Activated CD8-positive, alpha-beta memory T cell treated with anti-CD3 and anti-CD28 coated beads for 36 hours (primary cell): ENCODE data around the gene LACTB. TPM values are rescaled to one million over a fixed set of nuclear protein-coding genes. Genes with fewer than 3 reads are reported as not detected.
"Not testable (repeated sequence)": the region's sequence is repeated elsewhere in the genome, so short reads cannot be mapped to it uniquely, and the experiment has no call there.

Experiments used
- CTCF ChIA-PET: fragments of 350-600 bp; sonication (Branson Sonifier 250); formaldehyde crosslinking; loops from one replicate; lab custom pipeline; 2021; ENCODE audit warnings: antibody characterized with exemption; lab: Charles Lee
- POLR2A ChIA-PET: fragments of 350-600 bp; sonication (Branson Sonifier 250); formaldehyde crosslinking; loops from one replicate; lab custom pipeline; 2021; ENCODE audit warnings: antibody characterized with exemption; lab: Charles Lee
- total RNA-seq, 2 experiments: library from RNA; stranded (reverse); gene quantifications; one replicate each; pipeline ENCODE4 v1.2.3, GENCODE V29; 2021

Gene LACTB
- total RNA-seq, 2 experiments from 2014 or later, result 28.4 to 29.1 TPM

DNA sequence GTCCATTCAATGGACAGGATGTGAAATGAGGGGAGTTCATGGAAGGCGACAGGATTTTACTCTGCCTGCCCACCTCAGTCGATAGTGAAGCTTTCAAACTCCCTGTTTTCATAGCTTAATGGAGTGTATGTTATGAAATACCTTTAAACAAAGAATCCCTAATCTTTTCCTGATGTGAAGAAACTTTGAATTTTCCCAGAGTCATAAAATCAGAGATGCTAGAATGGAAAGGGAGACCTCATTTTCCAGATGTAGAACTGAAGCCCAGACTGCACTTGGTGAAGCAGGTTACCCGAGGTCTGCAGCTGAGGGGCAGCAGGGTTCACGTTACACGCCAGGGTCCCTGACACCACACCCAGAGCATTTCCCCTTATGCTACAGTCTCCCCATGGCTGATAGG lies 34.7 kb upstream of the LACTB start:
- ChIA-PET CTCF (interaction anchor here (2.3 kb wide), 1 partner anchor 39 kb away, joined by 8 read pairs; no protein-coding TSS in a partner anchor), POLR2A (no interaction called here)

DNA sequence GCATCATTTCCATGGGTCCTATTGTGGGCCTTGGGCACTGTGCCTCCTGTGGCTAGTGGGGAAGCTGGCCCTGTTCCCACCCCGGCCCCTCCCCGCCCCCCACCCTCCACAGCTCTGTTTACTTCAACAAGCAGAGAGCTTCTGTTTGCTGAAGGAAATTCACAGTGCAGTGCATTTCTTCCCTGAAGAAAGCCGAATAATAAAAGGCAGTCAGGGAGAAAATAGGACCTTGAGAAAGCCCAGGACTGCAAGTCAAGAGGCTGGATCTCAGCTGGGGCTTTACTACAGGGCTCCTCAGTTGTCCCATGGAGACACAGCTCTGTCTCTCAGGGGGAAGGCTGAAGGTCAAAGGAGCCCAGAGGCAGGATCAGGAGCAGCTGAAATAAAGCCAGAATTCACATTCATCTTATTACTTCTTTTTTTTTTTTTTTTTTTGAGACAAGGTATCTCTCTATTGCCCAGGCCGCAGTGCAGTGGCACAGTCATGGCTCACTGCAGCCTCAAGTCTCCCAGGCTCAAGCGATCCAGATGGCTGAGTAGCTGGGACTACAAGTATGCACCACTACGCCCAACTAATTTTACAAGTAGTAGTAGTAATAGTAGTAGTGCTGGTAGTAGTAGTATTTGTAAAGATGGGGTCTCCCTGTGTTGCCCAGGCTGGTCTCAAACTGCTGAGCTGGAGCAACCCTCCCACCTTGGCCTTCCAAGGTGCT lies 33.0 kb upstream of the LACTB start:
- POLR2A ChIA-PET, result no interaction called here

DNA sequence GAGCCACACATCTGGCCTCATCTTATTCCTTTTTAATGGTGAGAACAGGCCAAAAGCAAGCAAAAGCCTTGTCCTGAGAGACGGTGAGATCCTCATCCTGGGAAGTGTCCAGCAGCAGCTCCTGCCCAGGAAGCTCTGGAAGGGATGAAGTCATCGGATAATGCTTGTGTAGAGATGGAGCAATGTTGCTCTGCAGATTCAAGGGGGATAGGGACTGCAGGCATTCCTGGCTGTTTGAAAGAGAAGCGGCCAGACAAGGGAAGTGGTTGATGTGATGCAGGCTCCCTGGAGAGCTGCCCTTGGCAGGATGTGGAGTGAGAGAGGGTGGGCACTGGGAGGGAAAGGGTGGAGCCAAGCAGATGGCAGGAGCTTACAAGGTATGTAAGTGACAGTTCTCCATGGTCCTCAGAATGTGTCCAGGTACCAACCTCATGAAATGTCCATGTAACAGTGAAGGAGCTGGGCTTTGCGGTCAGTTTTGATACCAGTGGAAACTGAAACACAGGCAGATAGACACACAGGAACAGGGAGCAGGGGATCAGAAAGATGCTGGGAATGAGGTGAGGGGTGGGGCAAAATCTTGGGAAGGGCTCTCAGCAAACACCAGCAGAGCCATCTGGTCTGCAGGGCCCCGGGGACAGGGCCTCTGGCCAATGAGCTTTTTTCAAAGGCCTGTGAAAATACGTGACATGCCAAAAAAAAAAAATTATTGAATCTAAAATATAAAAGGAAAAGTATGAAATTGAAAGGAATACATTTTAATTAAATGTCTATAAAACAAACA lies 32.2 kb upstream of the LACTB start:
- CTCF ChIA-PET, result interaction anchor here (0.7 to 1.9 kb wide), 2 partner anchors 42 to 107 kb away, joined by 3 to 6 read pairs; no protein-coding TSS in a partner anchor
- POLR2A ChIA-PET, result no interaction called here

More for the DNA sequence above, 33.0 kb upstream of the LACTB start:
- CTCF ChIA-PET, result interaction anchor here (0.6 to 1.9 kb wide), 3 partner anchors 34 to 106 kb away, joined by 3 to 6 read pairs (median 3); no protein-coding TSS in a partner anchor

DNA sequence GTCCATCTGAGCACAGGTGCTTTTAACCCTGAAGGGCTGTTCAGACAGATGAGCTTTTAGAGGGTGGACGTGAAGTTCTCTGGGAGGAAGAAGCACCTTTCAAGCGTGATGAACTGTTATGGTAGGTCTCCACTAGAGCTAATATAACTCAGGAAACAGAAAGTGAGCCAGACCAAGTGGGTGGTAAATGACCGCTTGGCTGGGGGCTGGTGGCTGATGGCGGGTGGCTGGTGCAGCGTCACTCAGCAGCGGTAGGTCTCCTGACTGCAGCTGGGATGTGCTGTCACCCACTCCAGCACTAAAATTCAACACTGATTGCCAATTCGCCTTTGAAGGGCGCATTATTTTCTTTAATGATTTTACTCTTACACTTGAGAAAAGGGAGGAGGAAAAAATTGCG lies 31.2 kb upstream of the LACTB start:
- CTCF ChIA-PET, result no interaction called here
- POLR2A ChIA-PET, result no interaction called here

DNA sequence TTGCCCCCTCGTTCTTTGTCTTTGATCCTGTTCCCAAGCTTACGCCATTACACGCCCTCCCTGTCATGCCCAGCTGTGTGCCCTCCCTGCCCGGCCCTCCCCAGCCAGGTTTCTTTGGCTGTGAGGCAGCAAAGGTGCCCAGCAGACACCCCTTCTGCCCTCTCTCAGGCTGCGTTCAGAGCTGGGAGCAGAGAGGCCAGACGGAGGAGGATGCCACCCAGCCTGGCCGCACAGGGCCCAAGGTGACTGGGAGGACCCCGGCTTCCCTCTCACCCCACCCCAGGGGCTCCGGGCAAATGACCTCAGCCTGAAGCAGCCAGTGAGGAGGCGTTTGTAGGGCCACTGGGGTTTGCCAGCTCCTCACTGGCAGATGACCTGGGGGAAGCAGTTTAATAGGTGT lies 30.8 kb upstream of the LACTB start:
- POLR2A ChIA-PET, result no interaction called here
- CTCF ChIA-PET, result interaction anchor here (0.5 kb wide), 1 partner anchor 9 kb away, joined by 3 read pairs; no protein-coding TSS in a partner anchor

DNA sequence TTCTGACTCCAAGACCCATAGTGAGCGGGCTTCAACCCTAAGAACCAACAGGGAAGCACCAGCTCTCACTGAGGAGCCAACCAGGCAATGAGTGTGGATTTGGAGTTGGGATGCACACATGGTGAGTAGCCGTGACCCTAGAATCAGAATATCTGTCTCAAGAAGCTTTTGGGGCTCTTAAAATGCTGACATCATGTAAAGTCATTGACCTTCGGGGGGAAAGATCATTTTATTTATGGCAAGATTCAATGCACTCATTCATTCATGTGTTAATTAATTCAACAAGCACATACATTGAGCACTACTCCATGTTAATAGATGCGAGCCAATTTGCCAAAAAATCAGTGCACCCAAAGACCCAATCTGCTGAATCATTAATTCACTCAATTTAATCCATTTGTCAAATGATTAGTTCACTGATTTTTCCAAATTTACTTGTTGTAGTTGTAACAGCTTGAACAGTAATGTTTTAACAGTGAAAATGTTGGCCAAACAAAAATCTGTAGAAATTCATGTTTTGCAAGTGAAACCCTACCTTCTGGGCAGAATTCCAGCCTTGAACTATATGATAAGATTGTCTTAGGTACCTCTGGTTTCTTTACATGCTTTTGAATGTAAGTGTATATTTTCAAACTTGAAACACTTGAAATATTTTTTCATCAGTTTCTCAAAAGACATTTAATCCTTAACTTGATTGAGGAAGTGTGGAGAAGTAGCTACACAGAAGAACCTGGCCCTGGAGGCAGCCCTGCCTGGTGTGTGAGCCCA lies 29.8 kb upstream of the LACTB start:
- ChIA-PET CTCF (no interaction called here), POLR2A (no interaction called here)

DNA sequence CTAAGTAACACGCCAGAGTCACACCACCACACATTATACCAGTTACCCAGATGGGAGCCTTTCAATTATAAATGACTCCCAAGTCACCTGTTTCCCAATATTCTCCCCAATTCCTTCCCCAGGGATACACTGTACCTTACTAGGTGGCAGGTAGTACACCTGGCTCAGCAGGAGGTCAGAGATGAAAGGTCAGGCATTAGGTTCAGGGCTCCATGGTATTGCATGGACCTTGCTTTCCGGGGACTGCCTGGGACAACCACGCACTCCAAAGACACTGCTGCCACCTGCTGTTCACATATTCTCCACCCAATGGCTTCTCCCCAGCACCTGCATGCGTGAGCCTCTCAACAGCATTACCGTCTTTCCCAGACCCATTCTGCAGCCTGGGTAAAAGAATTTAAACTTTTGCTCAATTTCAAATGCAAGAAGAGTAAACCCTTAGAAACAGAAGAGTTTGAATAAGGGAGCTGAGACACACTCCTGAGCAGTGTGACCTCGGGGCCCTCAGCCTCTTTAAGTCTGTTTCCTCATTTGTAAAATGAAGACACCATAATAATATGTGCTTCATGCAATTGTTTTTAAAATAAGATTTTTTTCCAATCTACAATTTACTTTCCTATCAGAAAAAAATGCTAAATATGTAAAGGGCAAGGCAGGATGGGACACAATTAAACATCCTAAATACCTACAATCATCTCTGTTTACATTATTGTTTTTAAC lies 28.0 kb upstream of the LACTB start:
- ChIA-PET CTCF (interaction anchor here (0.7 to 2.7 kb wide), 5 partner anchors 10 to 327 kb away, joined by 3 to 16 read pairs (median 4); no protein-coding TSS in a partner anchor), POLR2A (no interaction called here)

DNA sequence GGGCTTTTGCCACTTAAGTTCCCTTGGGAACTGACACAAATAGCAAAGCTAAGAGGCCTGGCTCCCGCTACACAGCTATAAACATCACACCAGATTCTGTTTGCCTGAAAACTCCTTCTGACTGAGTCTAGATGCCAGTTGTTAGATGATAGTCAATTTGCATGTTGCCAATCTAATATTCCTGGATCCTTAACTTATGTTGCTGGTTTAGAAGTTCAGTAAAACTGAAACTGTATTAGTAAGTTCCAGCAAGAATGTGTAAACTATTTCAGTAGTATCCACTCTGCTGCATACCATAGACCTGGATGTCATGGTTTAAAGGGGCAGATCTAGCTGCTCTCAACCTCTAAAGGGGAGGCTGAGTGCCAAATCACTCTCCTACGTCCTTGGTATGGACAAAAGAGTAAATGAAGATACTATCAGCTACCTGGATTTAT lies 27.1 kb upstream of the LACTB start:
- POLR2A ChIA-PET, result no interaction called here
- CTCF ChIA-PET, result interaction anchor here (0.7 to 2.7 kb wide), 4 partner anchors 11 to 328 kb away, joined by 3 to 16 read pairs (median 6); no protein-coding TSS in a partner anchor

DNA sequence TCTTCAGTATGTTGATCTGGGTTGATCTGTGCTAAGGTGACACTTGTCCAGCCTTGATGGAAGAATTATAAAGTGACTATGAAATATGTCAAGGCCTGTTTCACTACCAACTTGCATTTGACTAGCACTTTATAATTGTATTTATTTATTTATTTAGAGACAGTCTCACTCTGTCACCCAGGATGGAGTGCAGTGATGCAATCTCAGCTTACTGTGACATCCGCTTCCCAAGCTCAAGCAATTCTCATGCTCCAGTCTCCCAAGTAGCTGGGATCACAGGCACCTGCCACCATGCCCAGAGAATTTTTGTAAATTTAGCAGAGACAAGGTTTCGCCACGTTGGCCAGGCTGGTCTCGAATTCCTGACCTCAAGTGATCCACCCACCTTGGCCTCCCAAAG lies 25.5 kb upstream of the LACTB start:
- CTCF ChIA-PET, result no interaction called here
- POLR2A ChIA-PET, result no interaction called here

DNA sequence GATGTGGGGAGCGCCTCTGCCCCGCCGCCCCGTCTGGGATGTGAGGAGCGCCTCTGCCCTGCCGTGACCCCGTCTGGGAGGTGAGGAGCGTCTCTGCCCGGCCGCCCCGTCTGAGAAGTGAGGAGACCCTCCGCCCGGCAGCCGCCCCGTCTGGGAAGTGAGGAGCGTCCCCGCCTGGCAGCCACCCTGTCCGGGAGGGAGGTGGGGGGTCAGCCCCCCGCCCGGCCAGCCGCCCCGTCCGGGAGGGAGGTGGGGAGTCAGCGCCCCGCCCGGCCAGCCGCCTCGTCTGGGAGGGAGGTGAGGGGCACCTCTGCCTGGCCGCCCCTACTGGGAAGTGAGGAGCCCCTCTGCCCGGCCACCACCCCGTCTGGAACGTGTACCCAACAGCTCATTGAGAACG lies 22.8 kb upstream of the LACTB start:
- CTCF ChIA-PET, POLR2A ChIA-PET: not testable (repeated sequence)

DNA sequence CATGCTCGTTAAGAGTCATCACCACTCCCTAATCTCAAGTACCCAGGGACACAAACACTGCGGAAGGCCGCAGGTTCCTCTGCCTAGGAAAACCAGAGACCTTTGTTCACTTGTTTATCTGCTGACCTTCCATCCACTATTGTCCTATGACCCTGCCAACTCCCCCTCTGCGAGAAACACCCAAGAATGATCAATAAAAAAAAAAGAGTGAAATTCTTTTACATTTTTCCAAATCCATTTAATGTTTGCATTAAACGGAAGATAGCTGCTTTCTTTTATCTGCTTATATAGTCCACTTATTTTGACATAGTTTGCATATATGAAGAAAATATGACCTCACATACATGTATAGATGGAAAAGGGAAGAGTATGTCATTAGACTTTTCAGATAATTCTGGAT lies 22.1 kb upstream of the LACTB start:
- POLR2A ChIA-PET, result not testable (repeated sequence)
- CTCF ChIA-PET, result interaction anchor here (1.7 kb wide), 1 partner anchor 51 kb away, joined by 4 read pairs; no protein-coding TSS in a partner anchor

DNA sequence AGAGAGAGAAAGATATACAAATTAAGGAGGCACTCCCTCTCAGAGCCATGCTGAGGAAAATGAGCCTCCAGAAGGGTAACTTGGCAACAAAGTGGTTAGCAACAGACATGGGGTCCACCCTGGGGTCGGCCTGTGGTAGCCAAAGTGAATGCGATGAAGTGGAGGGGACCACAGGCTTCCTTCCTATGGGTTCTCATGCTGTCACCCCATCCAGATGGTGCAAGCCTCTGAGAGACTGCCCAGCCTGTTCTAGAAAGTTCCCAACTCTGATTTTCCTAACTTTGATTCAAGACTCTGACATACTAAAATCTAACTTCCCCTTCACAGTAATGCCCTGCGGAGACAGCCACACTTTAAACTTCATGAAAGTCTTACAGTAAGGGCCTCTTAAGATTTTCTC lies 18.2 kb upstream of the LACTB start:
- POLR2A ChIA-PET, result no interaction called here
- CTCF ChIA-PET, result no interaction called here

DNA sequence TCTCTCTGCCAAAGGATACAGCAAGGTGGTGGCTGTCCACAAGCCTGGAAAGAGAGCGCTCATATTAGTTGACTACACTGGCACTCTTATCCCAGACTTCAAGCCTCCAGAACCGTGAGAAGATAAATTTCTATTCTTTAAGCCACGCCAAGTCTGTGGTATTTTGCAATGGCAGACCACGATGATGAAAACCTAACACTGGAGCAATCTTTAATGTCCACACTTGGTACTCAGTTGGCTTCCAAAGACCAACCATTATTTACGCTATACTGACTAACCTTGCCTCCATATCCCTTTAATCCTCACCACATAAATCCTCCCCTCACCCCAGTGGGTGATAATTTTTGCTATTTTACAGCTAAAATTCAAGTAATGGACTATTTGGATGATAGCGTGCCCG lies 16.9 kb upstream of the LACTB start:
- POLR2A ChIA-PET, result no interaction called here
- CTCF ChIA-PET, result no interaction called here

DNA sequence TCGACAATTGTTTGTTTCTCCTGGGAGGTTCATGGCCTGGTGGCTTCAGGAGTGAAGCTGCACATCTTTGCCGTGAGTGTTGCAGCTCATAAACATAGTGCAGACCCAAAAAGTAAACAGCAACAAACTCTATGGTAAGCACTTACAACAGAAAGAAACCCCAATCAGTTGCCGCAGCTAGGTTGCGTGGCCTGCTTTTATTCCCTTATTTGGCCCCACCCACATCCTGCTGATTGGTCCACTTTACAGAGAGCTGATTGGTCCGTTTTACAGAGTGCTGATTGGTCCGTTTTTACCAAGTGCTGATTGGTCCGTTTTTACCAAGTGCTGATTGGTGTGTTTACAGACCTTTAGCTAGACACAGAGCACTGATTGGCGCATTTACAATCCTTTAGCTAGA lies 16.3 kb upstream of the LACTB start:
- CTCF ChIA-PET, POLR2A ChIA-PET: not testable (repeated sequence)

DNA sequence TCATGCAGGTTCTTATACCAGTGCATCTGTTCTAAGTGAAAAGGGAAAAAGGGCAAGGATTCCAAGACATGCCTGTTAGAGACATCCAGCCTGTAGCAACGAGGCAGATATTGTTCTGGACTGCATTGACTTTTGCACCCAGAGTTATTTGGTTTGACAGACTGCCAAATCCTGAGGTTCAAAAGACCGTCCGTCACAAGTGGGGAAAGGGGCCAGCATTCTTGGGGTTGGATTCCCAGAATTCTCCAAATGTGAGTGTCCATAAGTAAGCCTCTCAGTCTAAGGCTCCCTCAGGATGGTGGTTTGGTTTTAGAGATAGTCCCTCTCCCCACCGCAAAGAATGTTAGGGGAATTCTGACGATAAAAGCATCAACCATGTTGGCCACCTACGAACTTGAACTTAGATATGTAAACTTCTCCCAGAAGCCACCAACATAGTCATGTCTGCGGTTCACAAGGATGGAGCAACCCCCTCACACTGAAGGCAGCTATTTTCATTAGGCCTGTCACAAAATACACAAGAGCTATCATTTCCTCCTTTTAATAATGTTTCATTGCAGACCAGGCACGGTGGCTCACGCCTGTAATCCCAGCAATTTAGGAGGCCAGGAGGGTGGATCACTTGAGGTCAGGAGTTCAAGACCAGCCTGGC lies 13.6 kb upstream of the LACTB start:
- POLR2A ChIA-PET, result no interaction called here
- CTCF ChIA-PET, result no interaction called here

DNA sequence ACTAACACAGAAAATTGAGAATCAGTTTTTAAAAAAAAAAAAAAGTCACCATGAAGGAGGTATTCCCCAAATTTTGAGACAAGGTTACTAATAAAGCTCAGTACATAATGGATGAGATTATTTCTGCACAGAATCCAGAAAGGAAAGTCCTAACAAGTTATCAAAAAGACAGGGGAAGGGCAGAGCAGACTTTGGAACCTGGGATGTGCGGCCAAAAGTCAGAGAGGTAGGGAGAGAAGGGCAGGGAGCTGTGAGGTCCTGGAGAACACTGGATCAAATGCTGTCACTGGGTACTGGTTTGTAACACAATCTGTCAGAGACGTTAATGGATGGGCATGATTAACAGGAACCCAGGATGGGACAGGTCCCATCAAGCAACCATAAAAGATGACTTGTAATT lies 12.2 kb upstream of the LACTB start:
- ChIA-PET POLR2A (no interaction called here), CTCF (no interaction called here)

DNA sequence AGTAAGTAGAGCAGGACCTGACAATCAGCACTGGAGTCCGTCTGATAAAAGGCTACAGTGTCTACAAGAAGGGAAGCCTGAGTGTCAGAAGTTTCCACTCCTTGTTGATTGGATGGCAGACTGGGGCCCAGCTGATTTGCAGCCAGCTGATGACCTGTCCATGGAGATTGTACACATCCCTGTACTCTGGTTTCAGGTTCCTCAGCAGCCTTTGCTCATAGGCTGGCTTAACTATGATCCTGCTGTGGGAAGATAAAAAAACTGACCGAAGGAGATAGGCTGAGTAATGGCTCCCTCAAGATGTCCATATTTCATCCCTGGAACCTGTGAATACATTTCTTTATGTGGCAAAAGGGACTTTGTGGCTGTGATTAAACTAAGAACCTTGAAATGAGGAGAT lies 11.7 kb upstream of the LACTB start:
- CTCF ChIA-PET, result no interaction called here
- POLR2A ChIA-PET, result no interaction called here

DNA sequence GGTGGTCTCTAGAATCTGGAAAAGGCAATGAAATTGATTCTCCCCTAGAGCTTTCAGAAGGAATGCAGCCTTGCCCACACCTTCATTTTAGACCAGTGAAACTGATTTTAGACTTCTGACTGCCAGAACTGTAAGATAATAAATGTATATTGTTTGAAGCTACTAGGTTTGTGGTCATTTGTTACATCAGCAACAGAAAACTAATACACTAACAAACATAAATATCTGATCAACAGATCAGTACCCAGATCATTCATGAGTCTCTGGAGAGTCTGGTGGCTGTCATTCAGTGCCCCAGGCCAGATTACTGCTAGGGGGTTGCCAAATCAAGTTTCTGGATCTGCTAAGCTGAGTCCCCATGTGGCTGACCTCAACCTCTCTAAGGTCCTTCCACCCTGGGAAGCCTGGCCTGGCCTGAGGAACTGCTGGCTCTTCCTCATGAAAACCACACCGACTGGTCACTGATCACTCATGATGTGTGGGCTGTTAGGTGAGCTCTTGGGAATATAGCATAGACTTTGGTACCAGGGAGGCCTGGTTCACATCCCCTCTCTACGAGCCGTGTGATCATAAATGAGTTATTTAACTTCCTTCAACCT lies 11.1 kb upstream of the LACTB start:
- CTCF ChIA-PET, result no interaction called here
- POLR2A ChIA-PET, result no interaction called here
